Measurements from ENCODE around the gene KCNJ9. TPM values are rescaled to one million over a fixed set of nuclear protein-coding genes. Genes with fewer than 3 reads are reported as not detected.

The KCNJ9 gene
- total and polyA plus RNA-seq, 2 of the 13 experiments (the other 11 are each of a cell fraction or from before 2014, with no cell fraction given): not detected

- no peak for TF ChIP-seq AHDC1 (CRISPR knock-in tag; IDR thresholded peaks at IDR 0.05; ENCODE audit: borderline replicate concordance)
- no peak for TF ChIP-seq MYNN (CRISPR knock-in tag; IDR thresholded peaks at IDR 0.05; ENCODE audit: low read depth)
- no peak for TF ChIP-seq MTF1 (CRISPR knock-in tag; IDR thresholded peaks at IDR 0.05)
- TF ChIP-seq NR2F2 (IDR thresholded peaks at IDR 0.05; ENCODE audit: borderline replicate concordance, low read depth): no peak
- TF ChIP-seq, protein P1, sequence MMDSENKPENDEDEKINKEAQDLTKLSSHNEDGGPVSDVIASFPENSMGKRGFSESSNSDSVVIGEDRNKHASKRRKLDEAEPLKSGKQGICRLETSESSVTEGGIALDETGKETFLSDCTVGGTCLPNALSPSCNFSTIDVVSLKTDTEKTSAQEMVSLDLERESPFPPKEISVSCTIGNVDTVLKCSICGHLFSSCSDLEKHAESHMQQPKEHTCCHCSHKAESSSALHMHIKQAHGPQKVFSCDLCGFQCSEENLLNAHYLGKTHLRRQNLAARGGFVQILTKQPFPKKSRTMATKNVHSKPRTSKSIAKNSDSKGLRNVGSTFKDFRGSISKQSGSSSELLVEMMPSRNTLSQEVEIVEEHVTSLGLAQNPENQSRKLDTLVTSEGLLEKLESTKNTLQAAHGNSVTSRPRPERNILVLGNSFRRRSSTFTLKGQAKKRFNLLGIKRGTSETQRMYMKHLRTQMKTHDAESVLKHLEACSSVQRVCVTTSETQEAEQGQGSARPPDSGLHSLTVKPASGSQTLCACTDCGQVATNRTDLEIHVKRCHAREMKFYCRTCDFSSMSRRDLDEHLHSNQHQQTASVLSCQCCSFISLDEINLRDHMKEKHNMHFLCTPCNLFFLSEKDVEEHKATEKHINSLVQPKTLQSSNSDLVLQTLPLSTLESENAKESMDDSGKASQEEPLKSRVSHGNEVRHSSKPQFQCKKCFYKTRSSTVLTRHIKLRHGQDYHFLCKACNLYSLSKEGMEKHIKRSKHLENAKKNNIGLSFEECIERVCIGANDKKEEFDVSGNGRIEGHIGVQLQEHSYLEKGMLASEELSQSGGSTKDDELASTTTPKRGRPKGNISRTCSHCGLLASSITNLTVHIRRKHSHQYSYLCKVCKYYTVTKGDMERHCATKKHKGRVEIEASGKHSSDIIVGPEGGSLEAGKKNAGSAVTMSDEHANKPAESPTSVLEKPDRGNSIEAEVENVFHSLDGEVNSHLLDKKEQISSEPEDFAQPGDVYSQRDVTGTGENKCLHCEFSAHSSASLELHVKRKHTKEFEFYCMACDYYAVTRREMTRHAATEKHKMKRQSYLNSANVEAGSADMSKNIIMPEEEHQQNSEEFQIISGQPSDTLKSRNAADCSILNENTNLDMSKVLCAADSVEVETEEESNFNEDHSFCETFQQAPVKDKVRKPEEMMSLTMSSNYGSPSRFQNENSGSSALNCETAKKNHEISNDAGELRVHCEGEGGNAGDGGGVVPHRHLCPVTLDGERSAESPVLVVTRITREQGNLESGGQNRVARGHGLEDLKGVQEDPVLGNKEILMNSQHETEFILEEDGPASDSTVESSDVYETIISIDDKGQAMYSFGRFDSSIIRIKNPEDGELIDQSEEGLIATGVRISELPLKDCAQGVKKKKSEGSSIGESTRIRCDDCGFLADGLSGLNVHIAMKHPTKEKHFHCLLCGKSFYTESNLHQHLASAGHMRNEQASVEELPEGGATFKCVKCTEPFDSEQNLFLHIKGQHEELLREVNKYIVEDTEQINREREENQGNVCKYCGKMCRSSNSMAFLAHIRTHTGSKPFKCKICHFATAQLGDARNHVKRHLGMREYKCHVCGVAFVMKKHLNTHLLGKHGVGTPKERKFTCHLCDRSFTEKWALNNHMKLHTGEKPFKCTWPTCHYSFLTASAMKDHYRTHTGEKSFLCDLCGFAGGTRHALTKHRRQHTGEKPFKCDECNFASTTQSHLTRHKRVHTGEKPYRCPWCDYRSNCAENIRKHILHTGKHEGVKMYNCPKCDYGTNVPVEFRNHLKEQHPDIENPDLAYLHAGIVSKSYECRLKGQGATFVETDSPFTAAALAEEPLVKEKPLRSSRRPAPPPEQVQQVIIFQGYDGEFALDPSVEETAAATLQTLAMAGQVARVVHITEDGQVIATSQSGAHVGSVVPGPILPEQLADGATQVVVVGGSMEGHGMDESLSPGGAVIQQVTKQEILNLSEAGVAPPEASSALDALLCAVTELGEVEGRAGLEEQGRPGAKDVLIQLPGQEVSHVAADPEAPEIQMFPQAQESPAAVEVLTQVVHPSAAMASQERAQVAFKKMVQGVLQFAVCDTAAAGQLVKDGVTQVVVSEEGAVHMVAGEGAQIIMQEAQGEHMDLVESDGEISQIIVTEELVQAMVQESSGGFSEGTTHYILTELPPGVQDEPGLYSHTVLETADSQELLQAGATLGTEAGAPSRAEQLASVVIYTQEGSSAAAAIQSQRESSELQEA (CRISPR knock-in tag; IDR thresholded peaks at IDR 0.05; ENCODE audit: not compliant biosample characterization): no peak
- TF ChIP-seq ZNF232 (CRISPR knock-in tag; IDR thresholded peaks at IDR 0.05; ENCODE audit: borderline replicate concordance): 0 out of 2 replicates have a peak, but pooled peaks have one; percentile 44
- TF ChIP-seq ZSCAN25 (CRISPR knock-in tag; IDR thresholded peaks at IDR 0.05): 0 out of 2 replicates have a peak, but pooled peaks have one; percentile 47
- TF ChIP-seq CHD2 (IDR thresholded peaks at IDR 0.05; ENCODE audit: low read depth, low read length): no peak
- TF ChIP-seq, protein P2, sequence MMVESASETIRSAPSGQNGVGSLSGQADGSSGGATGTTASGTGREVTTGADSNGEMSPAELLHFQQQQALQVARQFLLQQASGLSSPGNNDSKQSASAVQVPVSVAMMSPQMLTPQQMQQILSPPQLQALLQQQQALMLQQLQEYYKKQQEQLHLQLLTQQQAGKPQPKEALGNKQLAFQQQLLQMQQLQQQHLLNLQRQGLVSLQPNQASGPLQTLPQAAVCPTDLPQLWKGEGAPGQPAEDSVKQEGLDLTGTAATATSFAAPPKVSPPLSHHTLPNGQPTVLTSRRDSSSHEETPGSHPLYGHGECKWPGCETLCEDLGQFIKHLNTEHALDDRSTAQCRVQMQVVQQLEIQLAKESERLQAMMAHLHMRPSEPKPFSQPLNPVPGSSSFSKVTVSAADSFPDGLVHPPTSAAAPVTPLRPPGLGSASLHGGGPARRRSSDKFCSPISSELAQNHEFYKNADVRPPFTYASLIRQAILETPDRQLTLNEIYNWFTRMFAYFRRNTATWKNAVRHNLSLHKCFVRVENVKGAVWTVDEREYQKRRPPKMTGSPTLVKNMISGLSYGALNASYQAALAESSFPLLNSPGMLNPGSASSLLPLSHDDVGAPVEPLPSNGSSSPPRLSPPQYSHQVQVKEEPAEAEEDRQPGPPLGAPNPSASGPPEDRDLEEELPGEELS (CRISPR knock-in tag; IDR thresholded peaks at IDR 0.05): 0 out of 2 replicates have a peak, but pooled peaks have one; percentile 18
- no peak for TF ChIP-seq NFYC (CRISPR knock-in tag; IDR thresholded peaks at IDR 0.05)
- no peak for TF ChIP-seq ZNF552 (CRISPR knock-in tag; IDR thresholded peaks at IDR 0.05; ENCODE audit: borderline replicate concordance)
- TF ChIP-seq MBD4 (IDR thresholded peaks at IDR 0.05; ENCODE audit: borderline replicate concordance, low read length): no peak
- no peak for TF ChIP-seq ZNF652 (CRISPR knock-in tag; IDR thresholded peaks at IDR 0.05; ENCODE audit: borderline replicate concordance, low read depth)
These were observed 19.8 kb downstream of the KCNJ9 start (continued) for GRCh38 chr1:160101037-160101716.
